Measurements from ENCODE around the gene RPL27A. TPM values are rescaled to one million over a fixed set of nuclear protein-coding genes. Genes with fewer than 3 reads are reported as not detected.

RPL27A gene
- total RNA-seq, 6 experiments from 2014 or later = 187 to 394 (median 327) TPM

DNA sequence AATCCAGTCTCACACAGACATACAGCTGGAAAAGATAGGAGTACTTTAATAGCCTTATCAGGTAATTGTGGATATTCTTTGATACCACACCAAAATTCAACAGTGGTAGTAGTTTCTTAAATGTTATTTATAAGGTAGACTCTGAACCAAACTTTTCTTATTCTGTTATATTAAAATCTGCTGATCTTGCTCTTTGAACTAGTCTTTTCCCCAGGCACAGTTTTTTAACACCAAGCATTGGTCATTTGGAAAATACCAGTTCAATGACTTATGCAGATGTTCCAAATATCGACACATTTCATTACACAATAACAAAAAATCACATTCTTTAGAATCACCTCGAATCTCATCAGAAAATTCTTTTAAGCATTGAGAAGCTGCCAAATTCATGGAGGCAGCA, 7.7 kb upstream of the RPL27A start:
- TF ChIP-seq POLR2A (IDR thresholded peaks at IDR 0.05) = no peak
- no peak for TF ChIP-seq CTCF (IDR thresholded peaks at IDR 0.05)
- Histone ChIP-seq H3K4me1 (no peaks in the 10 kb centered on the region), H3K4me3 (no peak overlapping the region), H3K9me3 (no peaks in the 10 kb centered on the region), H3K27ac (peak overlapping the region in 1 of 3 donors; percentile 2), H3K36me3 (peaks cover 0 to 25% (median 1%) of the 10 kb centered on the region in 4 donors), H3K27me3 (no peaks in the 10 kb centered on the region)
- DNase-seq (no peak), ATAC-seq (peak in 2 of 4 donors; percentile 17 to 44)
- intact Hi-C loops (cut with DNase I) = no loop called here
- WGBS (ENCODE audit: insufficient coverage, low coverage, low lambda C conversion rate, missing lambda C conversion rate) = 41% methylated on average over 2 of the region's 2 CpGs

DNA sequence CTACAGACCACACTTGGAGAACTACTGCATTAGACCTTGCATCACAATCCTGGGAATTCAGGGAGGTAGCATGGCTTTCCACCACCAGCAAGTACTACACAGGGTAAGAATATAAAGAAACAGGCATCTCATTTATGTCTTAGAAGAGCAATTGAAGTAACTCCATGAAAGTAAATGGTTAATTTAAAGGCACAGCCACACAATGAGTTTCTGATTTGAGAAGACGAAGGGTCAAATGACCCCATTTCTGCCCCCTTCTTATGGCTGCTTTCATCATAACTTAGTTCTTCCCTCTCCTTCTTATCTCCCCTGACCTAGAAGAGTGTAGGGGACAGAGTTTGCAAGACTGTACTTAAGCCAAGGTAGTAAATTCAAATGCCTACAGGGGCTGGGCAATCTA, 6.1 kb upstream of the RPL27A start:
- H3K4me1 ChIP-seq = peaks cover 0 to 1% (median 0%) of the 10 kb centered on the region in 4 donors
- peaks cover 0 to 13% (median 1%) of the 10 kb centered on the region in 4 donors for H3K36me3 ChIP-seq
- TF ChIP-seq CTCF (IDR thresholded peaks at IDR 0.05) = no peak
- no peak for TF ChIP-seq POLR2A (IDR thresholded peaks at IDR 0.05)
- H3K27ac ChIP-seq = no peak overlapping the region
- WGBS (ENCODE audit: insufficient coverage, low coverage, low lambda C conversion rate, missing lambda C conversion rate) = 100% methylated on average over 1 of the region's 1 CpG
- no peaks in the 10 kb centered on the region for H3K9me3 ChIP-seq
- ATAC-seq (no peak), DNase-seq (no peak)
- H3K4me3 ChIP-seq = no peak overlapping the region
- no peaks in the 10 kb centered on the region for H3K27me3 ChIP-seq
- intact Hi-C loops (cut with DNase I) = no loop called here

GRCh38 chr11:8679006-8679405, 3.6 kb upstream of the RPL27A start:
- peaks cover 0 to 12% (median 0%) of the 10 kb centered on the region in 4 donors for H3K36me3 ChIP-seq
- H3K27me3 ChIP-seq = no peaks in the 10 kb centered on the region
- peaks cover 0 to 11% (median 3%) of the 10 kb centered on the region in 4 donors for H3K4me1 ChIP-seq
- intact Hi-C loops (cut with DNase I) = no loop called here
- no peak overlapping the region for H3K27ac ChIP-seq
- WGBS (ENCODE audit: insufficient coverage, low coverage, low lambda C conversion rate, missing lambda C conversion rate) = no CpG with 5 or more reads among the region's 1 CpG
- no peak overlapping the region for H3K4me3 ChIP-seq
- TF ChIP-seq CTCF (IDR thresholded peaks at IDR 0.05) = no peak
- no peak for TF ChIP-seq POLR2A (IDR thresholded peaks at IDR 0.05)
- DNase-seq (no peak), ATAC-seq (peak in 1 of 4 donors; percentile 15)
- H3K9me3 ChIP-seq = no peaks in the 10 kb centered on the region

DNA sequence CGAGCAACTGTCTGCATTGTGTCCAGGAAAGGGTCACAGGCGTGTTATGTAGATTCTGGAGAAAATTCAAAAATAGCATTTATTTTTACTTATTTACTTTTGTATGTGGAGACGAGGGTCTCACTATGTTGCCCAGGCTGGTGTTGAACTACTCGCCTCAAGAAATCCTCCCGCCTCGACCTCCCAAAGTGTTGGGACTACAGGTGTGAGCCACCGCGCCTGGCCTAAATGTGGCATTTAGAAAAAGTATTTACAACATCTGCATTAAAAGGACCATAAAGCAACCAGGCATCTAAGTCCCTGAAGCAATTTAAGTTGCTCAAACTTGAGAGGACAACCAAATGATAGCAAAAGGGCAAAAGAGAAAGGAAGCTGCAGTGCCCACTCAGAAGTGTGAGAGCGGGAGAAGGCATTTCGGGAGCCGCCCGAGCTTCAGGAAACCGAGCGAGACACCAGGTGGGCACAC, 722 bp upstream of the RPL27A start:
- TF ChIP-seq POLR2A (IDR thresholded peaks at IDR 0.05) (no peak), CTCF (IDR thresholded peaks at IDR 0.05) (no peak)
- Histone ChIP-seq H3K36me3 (peaks cover 0 to 36% (median 14%) of the 10 kb centered on the region in 4 donors), H3K4me3 (peak overlapping the region; percentile 93 to 96 (median 93)), H3K9me3 (no peaks in the 10 kb centered on the region), H3K27me3 (no peaks in the 10 kb centered on the region), H3K4me1 (peaks cover 0 to 22% (median 9%) of the 10 kb centered on the region in 4 donors), H3K27ac (peak overlapping the region; percentile 85 to 96 (median 92))
- 11% methylated on average over 14 of the region's 14 CpGs for WGBS (ENCODE audit: insufficient coverage, low coverage, low lambda C conversion rate, missing lambda C conversion rate)
- peak in 1 of 4 donors; percentile 39 for ATAC-seq
- intact Hi-C loops (cut with DNase I) = loop anchor here (5.0 to 10.0 kb wide), 2 partner anchors 133 to 280 kb away; partner anchors contain the start of gene TMEM9B (in 1 of the 2)
- DNase-seq = no peak
